Hypothalamus (tissue), 51 donors: ENCODE results near the gene SLC12A7.

Experiments
- DNase-seq, 51 donors: peaks; one replicate each; lab custom pipeline; 2025; lab: John Stamatoyannopoulos, UW

Gene SLC12A7

DNA sequence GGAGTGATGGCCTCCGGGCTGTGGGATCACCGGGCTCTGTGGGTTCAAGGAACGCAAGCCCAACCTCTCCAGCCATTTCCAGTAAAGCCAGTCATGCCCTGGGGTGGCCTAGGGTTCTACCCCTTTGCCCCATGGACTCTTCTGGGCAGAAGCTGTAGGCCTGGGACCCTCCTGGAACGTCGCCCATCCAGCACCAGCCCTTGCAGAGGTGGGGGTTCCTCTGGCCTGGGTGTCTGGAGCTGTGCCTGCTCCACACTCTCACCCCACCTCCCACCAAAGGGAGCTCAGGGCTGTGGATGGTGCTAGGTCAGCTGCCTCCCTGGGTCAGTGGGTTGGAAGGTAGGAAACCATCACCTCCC is 1.4 kb upstream of the SLC12A7 start:
- DNase-seq = no peak

DNA sequence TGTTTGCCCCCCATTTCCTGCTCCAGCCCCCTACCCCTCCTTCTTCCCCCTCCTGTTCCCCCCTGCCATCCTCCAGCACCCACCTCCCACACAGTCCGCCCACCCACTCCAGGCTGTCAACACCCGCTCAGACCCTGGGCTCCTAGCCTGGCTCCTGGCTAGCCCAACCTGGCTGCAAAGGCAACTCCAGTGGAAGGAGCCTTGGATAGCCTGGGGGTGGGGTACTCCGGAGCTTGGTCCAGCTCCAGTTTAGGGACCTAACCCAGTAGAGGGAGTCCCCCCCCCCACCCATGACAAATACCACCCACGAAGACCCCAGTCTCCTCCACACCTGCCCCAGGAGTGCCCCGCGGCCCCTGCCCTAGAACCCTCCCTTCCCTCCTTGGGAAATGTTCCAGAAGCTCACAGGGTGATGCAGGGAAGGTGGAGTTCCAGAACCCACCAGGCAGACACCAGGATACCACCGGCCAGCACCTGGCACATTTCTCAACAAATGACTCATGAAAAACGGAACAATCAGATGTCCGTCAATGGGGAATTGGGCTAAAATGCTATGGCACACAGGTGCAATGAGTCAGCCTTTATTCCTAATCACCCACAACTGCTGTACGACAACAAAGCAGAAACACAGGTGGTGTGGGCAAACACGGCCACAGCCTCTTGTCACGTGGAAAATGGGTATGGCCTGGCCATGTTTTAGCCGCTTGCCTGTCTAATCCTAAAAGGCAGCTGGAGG is 901 bp upstream of the SLC12A7 start:
- DNase-seq = no peak

DNA sequence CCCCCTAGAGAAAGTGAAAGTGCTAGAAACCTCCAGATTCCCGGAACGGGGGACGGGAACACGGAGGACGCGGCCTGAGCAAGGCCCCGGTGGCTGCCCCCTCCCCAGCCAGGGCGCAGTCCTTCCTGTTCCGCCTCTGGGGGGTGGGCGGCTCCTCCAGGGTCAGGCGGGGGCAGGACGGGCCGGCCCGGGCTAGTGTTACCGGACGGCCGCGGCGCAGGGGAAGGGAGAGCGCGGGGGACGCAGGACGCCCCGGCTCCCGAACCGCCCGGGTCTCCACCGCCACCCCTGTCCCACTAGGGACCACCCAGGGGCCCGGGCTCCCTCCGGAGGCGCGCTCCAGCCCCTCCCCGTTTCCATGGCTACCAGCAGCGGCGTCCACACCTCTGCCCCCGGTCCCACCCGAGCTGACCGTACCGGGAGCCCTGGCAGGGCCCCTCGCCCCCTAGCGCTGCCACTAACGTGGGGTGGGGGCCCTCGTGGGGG is 579 bp downstream of the SLC12A7 start:
- peak in 11 of 51 donors; percentile 19 to 42 (median 26) for DNase-seq

DNA sequence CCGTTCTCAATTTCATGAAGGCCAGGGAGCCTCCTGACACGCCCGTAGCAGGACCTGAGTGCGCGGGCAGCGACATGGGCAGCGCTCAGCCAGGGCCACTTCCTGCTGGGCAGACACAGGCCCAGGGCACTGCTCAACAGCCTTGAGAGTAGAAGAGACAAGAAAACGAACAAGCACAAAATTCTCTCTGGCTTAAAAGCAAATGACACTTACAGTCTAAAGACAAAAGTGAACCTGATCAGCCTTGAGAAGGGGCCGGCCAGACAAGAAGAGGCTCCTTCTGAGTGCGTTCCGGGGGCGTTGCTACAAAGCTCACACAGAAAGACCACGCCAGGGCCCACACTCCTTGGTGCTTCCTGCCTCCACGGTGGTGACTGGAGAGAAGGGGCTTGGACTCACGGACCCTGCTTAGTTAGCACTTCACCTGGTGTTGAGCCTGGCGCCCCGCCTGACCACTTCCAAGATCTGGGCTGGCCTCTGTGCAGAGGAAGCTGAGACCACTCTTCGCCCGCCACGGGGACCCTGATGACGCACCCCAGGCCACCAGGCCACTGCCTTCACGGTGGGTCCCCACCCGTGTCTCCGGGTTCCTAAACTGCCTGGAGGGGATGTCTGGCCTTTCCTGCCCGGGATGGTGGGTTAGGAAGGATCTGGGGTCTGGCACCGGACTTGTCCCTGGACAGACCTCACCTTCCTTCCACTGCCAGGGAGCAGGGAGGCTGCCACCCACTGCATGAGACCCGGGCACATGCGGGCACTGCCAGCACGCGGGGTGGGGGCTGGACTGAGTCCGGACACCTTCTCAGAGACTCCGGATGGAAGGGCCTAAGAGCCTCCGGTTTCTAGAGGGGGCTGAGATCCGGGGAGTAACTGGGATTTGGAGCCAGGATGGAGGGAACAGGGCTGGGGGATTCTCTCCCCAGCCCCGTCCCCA is 1.3 kb downstream of the SLC12A7 start:
- peak in 4 of 51 donors; percentile 6 to 35 (median 24) for DNase-seq

DNA sequence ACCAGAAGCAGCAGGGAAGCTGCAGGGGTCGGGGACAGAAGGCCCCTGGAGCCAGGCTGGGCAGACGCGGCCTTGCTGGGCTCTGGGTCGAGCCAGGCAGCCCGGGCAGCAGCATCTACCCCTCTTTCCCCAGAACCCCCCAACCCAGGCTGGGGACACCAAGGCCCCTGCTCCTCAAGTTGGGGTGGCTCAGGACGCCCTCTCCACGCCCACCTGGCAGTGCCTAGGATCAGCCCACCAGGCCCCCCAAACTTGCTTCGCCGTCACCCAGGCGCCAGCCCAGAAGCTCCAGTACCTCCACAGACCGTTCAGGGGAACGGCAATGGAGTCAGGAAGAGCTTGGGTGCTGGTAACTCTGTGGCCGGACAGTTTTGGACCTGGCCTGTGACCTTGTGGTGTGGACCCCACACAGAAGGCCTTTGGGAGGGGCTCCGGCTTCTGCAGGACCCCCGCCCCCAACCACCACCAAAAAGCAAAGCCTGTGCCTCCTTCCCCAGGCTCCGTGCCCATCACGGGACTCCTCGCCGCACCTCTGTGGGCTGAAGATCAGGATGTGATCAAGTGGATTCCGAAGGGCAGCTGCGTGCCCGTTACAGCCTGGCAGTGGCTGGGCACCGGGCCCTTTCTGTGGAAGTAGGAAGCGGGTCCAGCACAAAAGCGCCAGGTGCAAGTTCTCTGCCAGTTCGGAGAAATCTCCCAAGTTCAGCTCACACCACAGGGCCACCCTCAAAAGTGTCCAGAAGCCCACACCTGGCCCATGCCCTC is 2.1 kb downstream of the SLC12A7 start:
- no peak for DNase-seq

DNA sequence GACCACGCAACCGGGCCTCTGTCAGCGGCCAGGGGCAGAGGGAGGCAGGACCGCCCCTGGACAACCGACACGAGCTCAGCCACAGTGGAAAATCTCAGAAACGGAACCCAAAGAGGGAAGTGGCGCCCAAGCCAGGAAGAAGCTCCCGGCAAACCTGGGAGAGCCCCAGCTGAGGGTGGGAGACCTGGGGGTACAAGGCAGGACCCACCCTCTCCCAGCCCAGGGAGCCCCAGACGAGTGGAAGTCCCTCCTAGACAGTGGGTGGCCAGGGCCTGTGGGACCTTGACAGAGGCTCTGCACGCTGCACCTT is 3.0 kb downstream of the SLC12A7 start:
- peak in 10 of 51 donors; percentile 3 to 35 (median 20) for DNase-seq

DNA sequence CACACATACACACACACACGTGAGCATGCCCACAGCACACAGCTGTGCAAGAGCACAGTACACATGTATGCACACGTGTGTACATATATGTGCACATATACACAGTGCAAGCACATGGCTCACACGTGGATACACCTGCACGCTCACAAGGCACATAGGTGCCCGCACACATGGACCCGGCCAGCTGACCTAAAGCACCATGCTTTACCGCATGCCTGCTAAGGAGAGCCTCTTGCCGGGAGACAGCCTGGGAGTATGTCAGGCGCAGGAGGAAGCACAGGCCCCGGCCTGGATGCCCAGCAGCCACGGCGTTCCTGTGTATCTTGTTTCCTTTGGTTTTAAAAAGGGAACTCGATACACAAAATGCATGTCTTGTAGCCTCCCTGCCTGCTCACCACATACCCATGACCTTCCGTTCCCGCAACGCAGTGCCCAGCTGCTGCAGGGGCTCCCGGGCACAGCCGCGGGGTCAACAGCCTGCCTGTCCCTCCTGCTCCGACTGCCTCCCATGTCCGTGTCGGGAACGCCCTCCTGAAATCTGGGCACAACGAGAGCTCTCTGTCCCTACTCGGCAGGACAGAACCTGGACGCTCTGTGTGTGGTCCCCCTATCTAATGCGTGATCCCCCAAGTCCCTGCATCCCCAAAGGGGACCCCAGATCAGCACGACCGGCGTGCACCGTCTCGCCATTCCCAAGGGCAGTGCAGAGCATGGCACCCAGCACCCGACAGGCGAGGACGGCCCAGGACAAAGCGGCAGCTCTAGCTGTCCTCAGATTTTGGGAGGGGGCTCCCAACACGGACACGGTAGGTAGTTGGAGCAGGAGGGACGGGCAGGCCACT is 3.6 kb downstream of the SLC12A7 start:
- DNase-seq = peak in 1 of 51 donors; percentile 11

DNA sequence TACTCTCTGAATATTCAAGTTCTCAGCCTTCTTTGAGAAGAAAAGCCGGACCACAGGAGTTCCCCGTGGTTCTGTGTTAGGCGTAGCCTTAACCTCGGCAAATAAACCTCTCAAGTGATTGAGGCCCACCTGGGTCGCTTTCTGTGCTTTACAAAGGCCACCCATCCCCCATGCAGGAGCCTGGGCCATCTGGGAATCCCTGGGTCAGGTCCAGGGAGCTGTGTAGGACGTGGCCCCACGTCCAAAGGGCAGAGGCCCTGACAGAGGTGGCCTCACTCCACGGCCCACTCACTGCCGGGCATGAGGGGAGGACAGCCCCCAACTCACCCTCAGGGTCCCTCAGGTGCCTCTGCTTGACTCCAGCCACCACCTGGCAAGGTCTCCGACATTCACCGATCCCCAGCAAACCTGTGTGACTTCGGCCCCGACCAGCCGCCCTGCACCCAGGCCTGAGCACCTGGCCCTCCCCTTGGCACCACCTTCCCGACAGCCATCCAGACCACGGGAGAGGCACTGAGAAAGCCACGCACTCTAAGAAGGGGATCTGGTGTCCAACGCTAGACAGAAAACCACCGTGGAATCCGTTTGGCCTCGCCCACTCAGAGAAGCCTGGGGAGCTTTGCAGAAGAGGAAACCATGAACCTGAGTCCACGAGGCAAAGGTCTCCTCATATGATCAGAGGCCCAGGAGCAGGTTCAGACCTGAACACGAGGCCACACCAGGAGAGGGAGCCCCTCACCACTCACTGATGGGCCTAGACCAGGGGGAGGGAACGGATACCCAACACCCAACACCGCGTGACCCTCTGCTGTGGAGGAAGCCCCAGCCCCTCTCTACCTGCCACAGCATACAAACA is 4.5 kb downstream of the SLC12A7 start:
- DNase-seq = no peak

DNA sequence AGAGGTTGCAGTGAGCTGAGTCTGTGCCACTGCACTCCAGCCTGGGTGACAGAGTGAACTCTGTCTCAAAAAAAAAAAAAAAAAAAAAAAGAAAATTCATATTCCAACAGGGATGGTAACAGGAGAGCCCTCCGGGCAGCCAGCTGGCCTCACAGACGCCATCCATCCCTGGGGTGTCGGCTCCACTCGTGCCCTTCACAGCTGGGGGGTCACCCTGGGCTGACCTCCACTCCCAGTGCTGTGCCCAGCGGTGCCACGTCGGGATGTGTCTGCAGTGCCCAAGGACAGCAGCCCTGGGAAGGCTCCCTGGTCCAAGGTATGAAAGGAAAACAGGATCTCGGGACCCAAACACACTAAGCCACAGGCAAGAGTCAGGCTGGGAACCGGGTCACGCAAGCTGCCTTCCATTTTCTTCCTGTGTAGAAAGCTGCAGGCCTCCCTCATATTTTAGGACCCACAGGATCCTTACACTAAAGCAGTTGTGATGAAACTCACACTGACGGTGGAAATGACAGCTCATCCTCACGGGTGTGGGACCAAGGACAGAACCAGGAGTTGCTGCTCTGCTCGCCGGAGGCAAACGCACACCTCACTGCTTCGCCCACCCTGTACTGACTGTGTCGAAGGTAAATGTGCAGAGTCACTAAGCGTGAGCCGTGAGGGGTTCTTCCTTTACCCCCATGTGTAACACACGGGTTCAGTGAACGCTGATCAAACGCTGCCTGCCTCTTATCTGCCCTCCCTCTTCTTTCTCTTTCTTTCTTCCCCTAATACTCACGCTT is 5.3 kb downstream of the SLC12A7 start:
- DNase-seq = no peak

DNA sequence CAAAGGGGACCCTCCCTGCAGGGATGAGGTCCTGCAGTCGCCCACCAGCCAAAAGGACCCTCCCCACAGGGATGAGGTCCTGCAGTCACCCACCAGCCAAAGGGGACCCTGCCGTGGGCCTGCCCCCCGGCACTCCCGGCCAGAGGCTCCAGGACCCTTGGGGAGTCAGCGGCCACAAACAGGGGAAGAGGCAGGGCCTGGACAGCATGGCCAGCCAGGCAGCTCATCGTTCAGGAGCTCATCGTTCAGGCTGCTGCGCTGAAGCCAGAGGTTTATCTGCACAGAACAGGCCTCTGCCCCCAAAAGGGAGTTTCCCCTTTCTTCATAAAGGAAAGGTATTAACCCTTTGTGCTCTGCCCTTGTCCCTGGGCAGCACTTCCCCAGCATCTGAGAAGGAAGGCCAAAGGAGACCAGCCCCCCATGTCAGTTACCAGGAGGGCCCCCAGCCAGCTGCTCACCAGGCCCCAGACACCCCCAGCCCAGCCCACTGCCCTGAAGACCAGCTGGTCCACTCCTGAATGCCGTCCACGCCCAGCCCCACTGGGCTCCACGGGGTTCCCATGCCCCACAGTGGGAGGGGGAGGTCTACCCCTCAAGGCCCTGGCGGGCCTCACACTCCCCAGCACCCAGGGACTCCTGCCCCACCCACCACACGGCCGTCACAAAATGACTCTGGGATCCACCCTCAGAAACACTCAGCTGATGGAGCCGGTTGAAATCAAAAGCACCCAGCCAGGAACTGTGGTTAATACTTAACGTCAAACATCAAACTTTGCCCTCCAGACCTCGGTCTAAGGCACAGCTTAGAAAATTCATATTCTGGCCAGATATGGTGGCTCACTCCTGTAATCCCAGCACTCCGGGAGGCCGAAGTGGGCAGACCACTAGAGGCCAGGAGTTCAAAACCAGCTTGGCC is 6.3 kb downstream of the SLC12A7 start:
- no peak for DNase-seq

DNA sequence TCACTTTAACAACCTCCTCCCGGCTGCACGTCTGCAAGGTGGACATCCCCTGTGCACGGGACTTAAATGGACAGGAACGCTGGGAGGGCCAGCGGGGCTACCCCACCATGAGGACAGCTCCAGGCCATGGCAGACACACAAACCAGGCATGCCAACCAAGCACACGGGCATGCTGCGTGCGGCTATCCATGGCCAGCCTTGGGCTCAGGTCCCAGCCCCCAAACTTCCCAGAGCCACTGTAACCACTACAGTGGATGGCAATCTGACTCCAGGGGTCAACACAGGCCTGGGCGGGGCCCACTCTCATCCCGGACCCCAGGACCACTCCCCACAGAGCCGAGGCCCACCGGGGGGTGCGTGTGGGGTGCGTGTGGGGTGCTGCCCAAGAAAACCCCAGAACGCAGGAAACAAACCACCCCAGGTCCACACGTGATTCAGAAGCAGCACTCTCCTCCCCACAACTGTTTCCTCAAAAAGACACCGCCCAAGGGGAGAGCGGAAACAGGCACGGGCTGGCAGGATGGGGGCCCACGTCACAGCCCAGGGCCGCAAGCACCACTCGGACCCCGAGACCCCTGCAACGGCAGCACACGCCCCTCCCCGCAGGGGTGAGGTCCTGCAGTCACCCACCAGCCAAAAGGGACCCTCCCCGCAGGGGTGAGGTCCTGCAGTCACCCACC is 7.4 kb downstream of the SLC12A7 start:
- no peak for DNase-seq

DNA sequence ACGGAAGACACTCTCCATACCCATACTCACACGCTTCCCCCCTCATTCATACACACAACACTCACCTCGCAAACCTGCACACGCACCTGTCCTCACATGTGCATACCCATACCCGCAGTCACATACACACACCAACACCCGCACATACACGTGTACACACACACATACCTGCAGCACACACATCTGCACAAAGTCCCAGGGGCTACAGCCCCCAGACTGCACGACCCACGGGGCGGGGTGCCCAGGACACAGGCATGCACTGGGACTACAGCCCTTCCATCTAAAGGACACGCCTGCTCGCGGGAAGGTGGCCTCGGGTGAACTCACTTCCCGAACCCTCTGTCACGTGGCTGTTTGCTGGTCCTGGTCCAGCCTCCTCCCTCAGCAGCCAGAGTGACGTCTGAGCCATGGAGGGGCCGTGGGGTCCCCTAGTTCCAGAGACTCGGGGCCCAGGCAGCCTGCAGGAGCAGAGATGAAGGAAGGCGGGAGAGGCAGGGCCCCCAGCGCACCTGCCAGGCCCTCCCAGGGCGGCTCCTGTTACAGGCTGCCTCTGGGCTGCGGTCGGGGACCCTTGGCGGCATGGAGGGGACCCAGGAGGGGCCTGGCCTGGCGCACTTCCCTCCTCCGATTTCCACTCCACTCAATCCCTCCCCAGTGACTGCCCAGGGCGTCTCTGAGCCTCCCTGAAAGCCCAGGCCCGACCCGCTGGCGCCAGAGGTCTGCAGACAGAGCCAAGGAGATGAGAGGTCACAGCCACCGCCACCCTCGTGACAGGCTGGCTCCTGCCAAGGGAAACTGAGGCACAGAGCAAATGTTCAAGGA is 8.1 kb downstream of the SLC12A7 start:
- peak in 19 of 51 donors; percentile 4 to 60 (median 25) for DNase-seq

DNA sequence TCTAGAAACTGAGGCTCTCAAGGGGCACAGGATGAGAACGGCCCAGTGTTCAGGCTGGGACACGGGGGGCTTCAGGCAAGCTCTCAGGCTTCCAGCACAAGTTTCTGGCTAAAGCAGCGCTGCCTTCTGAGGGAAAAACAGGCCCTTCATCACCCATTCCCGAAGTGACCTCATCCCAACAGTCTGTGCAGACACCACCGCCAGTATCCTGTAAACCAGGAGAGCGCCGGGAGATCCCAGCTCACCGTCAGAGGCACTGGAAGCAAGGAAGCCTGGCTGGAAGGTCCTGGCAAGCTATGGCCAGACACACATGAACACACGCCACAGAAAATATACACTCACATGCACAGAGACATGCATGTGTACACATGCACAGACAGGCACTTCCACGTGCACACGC is 8.8 kb downstream of the SLC12A7 start:
- no peak for DNase-seq

DNA sequence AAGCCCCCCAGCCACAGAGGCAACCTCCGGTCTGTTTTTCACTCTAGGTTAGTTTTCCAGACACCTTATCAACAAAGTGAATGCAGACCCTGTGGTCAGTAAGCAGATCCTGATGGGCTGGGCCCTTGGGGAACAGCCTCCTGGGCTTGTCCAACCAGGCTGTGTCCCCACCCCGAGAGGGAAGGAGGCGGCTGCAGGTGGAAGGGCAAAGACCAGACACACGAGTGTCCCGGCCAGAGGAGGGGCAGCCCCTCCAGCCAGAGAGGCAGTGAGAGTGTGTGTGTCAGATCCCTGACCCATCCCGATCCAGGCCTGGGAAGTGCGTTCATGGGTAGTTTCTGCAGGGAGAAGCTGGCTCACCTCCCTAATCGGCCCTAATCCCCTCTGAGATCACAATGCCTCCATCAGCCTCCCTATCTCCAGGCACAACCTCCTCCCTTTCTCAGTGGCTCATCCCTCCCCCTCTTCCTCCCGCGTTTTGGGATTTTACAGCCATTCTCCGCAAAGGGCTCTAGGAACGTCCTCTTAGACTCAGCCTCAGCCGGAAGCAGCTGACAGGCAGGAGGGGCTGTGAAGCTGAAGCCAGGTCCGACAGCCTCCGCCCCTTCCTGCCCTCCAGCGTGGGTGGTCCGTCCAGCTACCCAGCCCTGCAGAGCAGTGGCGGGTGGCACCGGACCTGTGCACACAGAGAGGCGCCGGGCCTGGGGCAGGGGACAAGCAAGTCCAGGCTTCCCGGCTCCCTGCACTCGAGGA is 9.7 kb downstream of the SLC12A7 start:
- peak in 1 of 51 donors; percentile 17 for DNase-seq
